ENCODE data around the gene PRSS56. TPM values are rescaled to one million over a fixed set of nuclear protein-coding genes. Genes with fewer than 3 reads are reported as not detected.

Gene PRSS56
- total RNA-seq, 1 donor from 2014 or later, result not detected

DNA sequence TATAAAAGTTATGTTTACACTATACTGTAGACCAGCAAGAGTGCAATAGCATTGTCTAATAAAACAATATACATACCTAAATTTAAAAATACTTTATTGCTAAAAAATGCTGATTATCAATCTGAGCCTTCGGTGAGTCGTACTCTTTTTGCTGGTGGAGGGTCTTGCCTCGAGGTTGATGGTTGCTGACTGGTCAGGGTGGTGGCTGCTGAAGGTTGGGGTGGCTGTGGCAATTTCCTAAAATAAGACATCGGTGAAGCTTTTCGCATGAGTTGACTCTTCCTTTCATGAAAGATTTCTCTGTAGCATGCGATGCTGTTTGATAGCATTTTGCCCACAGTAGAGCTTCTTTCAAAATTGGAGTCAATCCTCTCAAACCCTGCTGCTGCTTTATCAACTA is 27.8 kb downstream of the PRSS56 start:
- no peaks in the 10 kb centered on the region for H3K27me3 ChIP-seq
- intact Hi-C loops (cut with DNase I), result no loop called here
- TF ChIP-seq, protein P1, sequence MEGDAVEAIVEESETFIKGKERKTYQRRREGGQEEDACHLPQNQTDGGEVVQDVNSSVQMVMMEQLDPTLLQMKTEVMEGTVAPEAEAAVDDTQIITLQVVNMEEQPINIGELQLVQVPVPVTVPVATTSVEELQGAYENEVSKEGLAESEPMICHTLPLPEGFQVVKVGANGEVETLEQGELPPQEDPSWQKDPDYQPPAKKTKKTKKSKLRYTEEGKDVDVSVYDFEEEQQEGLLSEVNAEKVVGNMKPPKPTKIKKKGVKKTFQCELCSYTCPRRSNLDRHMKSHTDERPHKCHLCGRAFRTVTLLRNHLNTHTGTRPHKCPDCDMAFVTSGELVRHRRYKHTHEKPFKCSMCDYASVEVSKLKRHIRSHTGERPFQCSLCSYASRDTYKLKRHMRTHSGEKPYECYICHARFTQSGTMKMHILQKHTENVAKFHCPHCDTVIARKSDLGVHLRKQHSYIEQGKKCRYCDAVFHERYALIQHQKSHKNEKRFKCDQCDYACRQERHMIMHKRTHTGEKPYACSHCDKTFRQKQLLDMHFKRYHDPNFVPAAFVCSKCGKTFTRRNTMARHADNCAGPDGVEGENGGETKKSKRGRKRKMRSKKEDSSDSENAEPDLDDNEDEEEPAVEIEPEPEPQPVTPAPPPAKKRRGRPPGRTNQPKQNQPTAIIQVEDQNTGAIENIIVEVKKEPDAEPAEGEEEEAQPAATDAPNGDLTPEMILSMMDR (IDR thresholded peaks at IDR 0.05), result no peak
- no peaks in the 10 kb centered on the region for H3K9me3 ChIP-seq
- no peak for DNase-seq (ENCODE audit: low spot score in 2 of 2)
- no peak overlapping the region for H3K27ac ChIP-seq
- peaks cover 0 to 2% of the 10 kb centered on the region in 2 donors for H3K36me3 ChIP-seq
- H3K4me1 ChIP-seq, result peaks cover 4 to 5% of the 10 kb centered on the region in 2 donors
- no peak overlapping the region for H3K4me3 ChIP-seq

DNA sequence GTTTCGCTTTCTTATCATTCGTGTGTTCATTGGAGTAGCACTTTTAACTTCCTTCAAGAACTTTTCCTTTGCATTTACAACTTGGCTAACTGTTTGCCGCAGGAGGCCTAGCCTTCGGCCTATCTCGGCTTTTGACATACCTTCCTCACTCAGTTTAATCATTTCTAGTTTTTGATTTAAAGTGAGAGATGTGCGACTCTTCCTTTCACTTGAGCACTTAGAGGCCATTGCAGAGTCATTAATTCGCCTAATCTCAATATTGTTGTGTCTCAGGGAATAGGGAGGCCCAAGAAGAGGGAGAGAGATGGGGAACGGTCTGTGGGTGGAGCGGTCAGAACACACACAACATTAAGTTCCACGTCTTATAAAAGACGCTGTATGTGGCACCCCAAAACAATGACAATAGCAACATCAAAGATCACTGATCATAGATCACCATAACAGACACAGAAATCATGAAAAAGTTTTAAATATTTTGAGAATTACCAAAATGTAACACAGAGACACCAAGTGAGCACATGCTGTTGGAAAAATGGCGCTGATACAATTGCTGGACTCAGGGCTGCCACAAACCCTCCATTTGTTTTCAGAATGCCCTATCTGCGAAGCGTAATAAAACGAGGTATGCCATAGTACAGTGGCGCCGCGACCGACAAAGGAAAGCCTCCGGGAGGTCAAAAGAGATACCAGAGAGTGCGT is 29.6 kb downstream of the PRSS56 start:
- Histone ChIP-seq H3K4me3 (peak overlapping the region; percentile 84 to 100), H3K9me3 (no peaks in the 10 kb centered on the region), H3K27me3 (no peaks in the 10 kb centered on the region), H3K36me3 (peaks cover 0 to 2% of the 10 kb centered on the region in 2 donors), H3K4me1 (peaks cover 4 to 5% of the 10 kb centered on the region in 2 donors), H3K27ac (peak overlapping the region; percentile 97 to 100)
- intact Hi-C loops (cut with DNase I), result loop anchor here (2.0 to 5.0 kb wide), 5 partner anchors 47 to 873 kb away; partner anchors contain the start of genes ATG16L1, GIGYF2 and PDE6D
- DNase-seq (ENCODE audit: low spot score in 2 of 2), result no peak
- TF ChIP-seq, protein P1 (IDR thresholded peaks at IDR 0.05), result no peak

DNA sequence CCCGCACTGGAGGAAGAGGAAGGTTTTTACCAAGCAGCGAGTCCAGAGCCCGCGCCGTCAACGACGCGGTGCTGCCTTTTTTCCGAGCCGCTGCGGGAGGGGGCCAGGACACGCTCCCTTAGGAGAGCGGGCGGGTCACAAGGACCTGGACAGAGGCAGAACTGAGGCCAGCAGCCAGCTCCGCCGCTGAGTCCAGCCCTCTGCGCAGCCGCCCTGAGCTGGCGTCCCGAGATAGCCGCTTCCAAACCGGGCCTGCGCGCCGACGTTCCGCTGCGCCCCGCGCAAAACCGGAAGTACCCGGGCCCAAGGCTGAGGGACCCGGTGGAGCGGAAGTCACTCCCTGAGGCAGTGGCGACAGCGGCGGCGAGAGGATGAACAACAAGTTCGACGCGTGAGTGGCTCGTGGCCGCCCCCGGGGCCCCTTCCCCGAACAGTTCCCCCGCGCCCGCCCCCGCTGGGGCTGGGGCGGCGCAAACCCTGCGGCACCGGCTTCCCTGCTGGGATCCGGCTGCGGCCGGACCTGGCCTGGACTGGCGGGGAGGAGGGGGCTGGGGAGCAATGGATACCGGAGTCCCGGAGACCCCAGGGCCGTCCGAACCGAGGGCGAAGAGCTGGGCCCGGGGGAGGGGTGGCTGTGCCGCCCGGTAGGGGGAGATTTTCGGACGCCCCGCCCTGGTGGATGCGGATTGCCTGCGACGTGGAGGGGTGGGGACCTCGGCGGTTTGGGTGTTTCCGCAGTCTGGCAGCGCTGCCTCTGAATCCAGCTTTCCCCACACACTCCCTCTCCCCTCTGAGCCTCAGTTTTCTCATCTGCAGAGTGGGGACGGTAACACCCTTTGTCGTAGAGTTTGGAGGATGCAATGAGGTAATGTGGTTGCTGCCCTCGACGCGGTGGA is 30.4 kb downstream of the PRSS56 start, which contains the start of the genes EIF4E2 and TIGD1:
Gene EIF4E2, plus strand, starts transcription at position 336 of the 896 bp plus-strand sequence. Its CDS starts 36 bp downstream, at position 372.
Gene TIGD1, minus strand, starts transcription at position 204 of the 896 bp plus-strand sequence. CDS start 675 bp downstream, outside the sequence.
- peak; percentile 67 to 97 for DNase-seq (ENCODE audit: low spot score in 2 of 2)
- TF ChIP-seq, protein P1 (IDR thresholded peaks at IDR 0.05), result peak; percentile 31 to 45 (median 34)
- H3K4me1 ChIP-seq, result peaks cover 4 to 5% of the 10 kb centered on the region in 2 donors
- peak within 1 kb of the TSS; percentile 97 to 100 for H3K27ac ChIP-seq
- H3K4me3 ChIP-seq, result peak within 1 kb of the TSS; percentile 84 to 100
- intact Hi-C loops (cut with DNase I), result loop anchor here (2.0 to 5.0 kb wide), 5 partner anchors 47 to 873 kb away; partner anchors contain the start of genes ATG16L1, GIGYF2 and PDE6D
- H3K9me3 ChIP-seq, result no peaks in the 10 kb centered on the region
- no peaks in the 10 kb centered on the region for H3K27me3 ChIP-seq
- peaks cover 2 to 3% of the 10 kb centered on the region in 2 donors for H3K36me3 ChIP-seq

DNA sequence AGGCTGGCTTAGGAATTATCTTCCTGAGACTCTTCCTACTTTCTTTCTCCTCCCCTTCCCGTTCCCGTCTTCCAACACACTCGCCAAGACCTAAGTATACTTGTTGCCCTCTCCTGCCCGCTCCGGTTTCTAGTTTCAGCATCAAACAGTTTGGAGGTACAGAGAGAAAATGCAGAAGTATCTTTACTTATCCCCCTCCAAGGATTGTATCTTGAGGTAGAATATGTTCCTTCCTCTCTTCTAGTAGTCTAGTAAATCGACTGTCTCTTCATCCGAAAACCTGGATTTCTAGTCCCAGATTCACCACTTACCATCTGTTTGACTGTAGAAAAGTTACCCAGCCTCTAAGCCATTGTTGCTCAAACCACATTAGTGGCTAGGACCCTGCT is 31.1 kb downstream of the PRSS56 start:
- H3K9me3 ChIP-seq, result no peaks in the 10 kb centered on the region
- peak overlapping the region; percentile 97 to 100 for H3K27ac ChIP-seq
- H3K27me3 ChIP-seq, result no peaks in the 10 kb centered on the region
- DNase-seq (ENCODE audit: low spot score in 2 of 2), result no peak
- peak overlapping the region; percentile 84 to 100 for H3K4me3 ChIP-seq
- TF ChIP-seq, protein P1 (IDR thresholded peaks at IDR 0.05), result no peak
- H3K4me1 ChIP-seq, result peaks cover 4 to 5% of the 10 kb centered on the region in 2 donors
- peaks cover 2 to 5% of the 10 kb centered on the region in 2 donors for H3K36me3 ChIP-seq
- intact Hi-C loops (cut with DNase I), result loop anchor here (2.0 to 5.0 kb wide), 5 partner anchors 46 to 874 kb away; partner anchors contain the start of genes ATG16L1, GIGYF2 and PDE6D

DNA sequence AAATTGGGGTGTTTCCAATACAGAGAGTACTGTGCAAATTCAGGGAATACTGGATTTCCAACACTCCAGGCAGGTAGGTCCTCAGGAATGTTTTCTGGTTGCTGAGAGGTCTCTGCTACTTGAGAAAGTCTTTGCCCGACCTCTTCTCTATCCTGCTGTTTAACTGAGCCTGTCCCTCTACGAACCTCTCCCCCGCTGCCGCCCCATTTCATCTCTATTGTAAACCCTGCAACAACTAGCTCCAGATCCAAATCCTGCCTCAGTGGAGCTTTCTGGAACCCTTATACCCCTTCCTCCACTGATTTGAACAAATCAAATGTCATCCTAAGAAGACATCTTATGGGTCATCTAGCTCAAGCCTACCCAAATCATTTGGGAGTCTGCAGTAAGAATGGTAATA is 31.6 kb downstream of the PRSS56 start:
- Histone ChIP-seq H3K4me1 (peaks cover 4 to 5% of the 10 kb centered on the region in 2 donors), H3K36me3 (peaks cover 5 to 11% of the 10 kb centered on the region in 2 donors), H3K27me3 (no peaks in the 10 kb centered on the region), H3K4me3 (peak overlapping the region; percentile 84 to 100), H3K9me3 (no peaks in the 10 kb centered on the region), H3K27ac (peak overlapping the region in 1 of 2 donors; percentile 100)
- TF ChIP-seq, protein P1 (IDR thresholded peaks at IDR 0.05), result no peak
- intact Hi-C loops (cut with DNase I), result loop anchor here (2.0 to 5.0 kb wide), 5 partner anchors 46 to 874 kb away; partner anchors contain the start of genes ATG16L1, GIGYF2 and PDE6D
- no peak for DNase-seq (ENCODE audit: low spot score in 2 of 2)

Measured in ascending aorta (tissue), 2 donors.